ENCODE measurements around the gene TJAP1. TPM values are rescaled to one million over a fixed set of nuclear protein-coding genes. Genes with fewer than 3 reads are reported as not detected.

Gene TJAP1
- total and polyA plus RNA-seq, 2 of the 8 experiments (the other 6 are each of a cell fraction or from before 2014, with no cell fraction given), result 30.7 to 40.4 TPM

DNA sequence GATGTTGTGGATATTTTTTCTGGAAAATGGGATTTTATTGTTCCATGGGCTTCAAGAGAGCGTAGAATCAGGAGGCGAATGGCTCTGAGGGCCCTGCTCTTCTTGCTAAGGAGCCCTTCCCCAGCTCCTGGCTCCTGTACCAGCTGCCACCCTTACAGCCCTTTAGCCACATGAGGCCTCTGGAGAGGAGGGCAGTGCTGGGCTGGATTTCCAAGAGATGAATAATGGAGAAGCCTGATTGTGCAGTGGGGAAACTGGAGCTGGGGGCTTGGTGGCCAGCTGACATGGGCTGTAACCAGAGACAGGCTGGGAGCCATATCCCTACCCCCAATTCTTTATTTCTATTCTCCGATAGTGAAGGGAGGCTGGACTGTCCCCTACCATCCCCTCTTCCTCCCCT is 23.6 kb downstream of the TJAP1 start:
- H3K4me1 ChIP-seq (replicated peaks in 1 of 4; ENCODE audit: control insufficient read depth in 3 of 4, insufficient read depth in 4 of 4, low read length in 3 of 4), result peaks cover 0 to 5% (median 4%) of the 10 kb centered on the region in 4 experiments; a peak in 5 of 7 replicates
- no peak overlapping the region for H2AFZ ChIP-seq (ENCODE audit: low read length)
- no peak overlapping the region for H3K4me3 ChIP-seq (ENCODE audit: extremely low read depth in 1 of 4, insufficient read depth in 2 of 4, low read depth in 3 of 4, low read length in 4 of 4)
- H2AK5ac ChIP-seq (ENCODE audit: low read depth, low read length), result no peak overlapping the region
- no peak for FAIRE-seq
- H4K91ac ChIP-seq (replicated peaks; ENCODE audit: insufficient read length, low read length), result no peak overlapping the region
- no peak overlapping the region for H2BK20ac ChIP-seq (ENCODE audit: low read length)
- peaks cover 19 to 50% (median 40%) of the 10 kb centered on the region in 4 experiments; a peak in 7 of 8 replicates for H3K36me3 ChIP-seq (ENCODE audit: control insufficient read depth in 2 of 4, insufficient read depth in 4 of 4, low read length in 3 of 4)
- H3K9me3 ChIP-seq (ENCODE audit: insufficient read depth in 2 of 2, low read depth in 1 of 2, low read length in 1 of 2), result no peaks in the 10 kb centered on the region
- no peak overlapping the region for H2BK12ac ChIP-seq (ENCODE audit: low read depth, low read length)
- H4K5ac ChIP-seq (ENCODE audit: insufficient read length, low read depth, low read length), result no peak overlapping the region
- H3K9ac ChIP-seq (replicated peaks in 1 of 4; ENCODE audit: extremely low read depth in 1 of 4, low read depth in 3 of 4, low read length in 3 of 4), result no peak overlapping the region
- no peak overlapping the region for H3K56ac ChIP-seq (replicated peaks; ENCODE audit: insufficient read length, low read depth, low read length)
- CTCF ChIA-PET (ENCODE audit: partially characterized antibody), result interaction anchor here (0.7 to 31.7 kb wide), 8 partner anchors 9 to 193 kb away, joined by 3 to 536 read pairs (median 3); partner anchors contain the start of genes CRIP3, DLK2, LRRC73 and TJAP1
- no peak overlapping the region for H3K14ac ChIP-seq (ENCODE audit: insufficient read length)
- 86% methylated on average over 3 of the region's 3 CpGs; no CpG with 5 or more reads in 1 of the 2 experiments for WGBS, 2 experiments (ENCODE audit: extremely low coverage in 1 of 2, insufficient coverage in 1 of 2, insufficient read length in 1 of 2, insufficient replicate concordance in 2 of 2, low coverage in 1 of 2, low lambda C conversion rate in 2 of 2, missing lambda C conversion rate in 1 of 2)
- no peak overlapping the region for H2BK15ac ChIP-seq (ENCODE audit: low read length)
- no peak overlapping the region for H2BK5ac ChIP-seq (ENCODE audit: low read depth, low read length)
- H3K27ac ChIP-seq (ENCODE audit: low read depth, low read length), result no peak overlapping the region
- H3K4ac ChIP-seq (replicated peaks; ENCODE audit: insufficient read length, low read depth, low read length), result no peak overlapping the region
- no peak overlapping the region for H4K8ac ChIP-seq (ENCODE audit: extremely low read depth, insufficient read depth, low read length)
- H3K4me2 ChIP-seq (ENCODE audit: insufficient read depth in 1 of 2, low read depth in 2 of 2, low read length in 2 of 2), result no peak overlapping the region
- H4K20me1 ChIP-seq (replicated peaks in 1 of 2; ENCODE audit: control insufficient read depth in 1 of 2, insufficient read depth in 2 of 2, low read length in 2 of 2), result peaks cover 0 to 6% of the 10 kb centered on the region in 2 experiments
- H3K18ac ChIP-seq (ENCODE audit: extremely low read depth, low read length), result no peak overlapping the region
- DNase-seq (ENCODE audit: low read depth in 1 of 2, low spot score in 2 of 2), result no peak
- H3K79me2 ChIP-seq (ENCODE audit: control insufficient read depth in 1 of 2, insufficient read depth in 2 of 2, low read length in 2 of 2), result no peaks in the 10 kb centered on the region
- H3K23ac ChIP-seq (ENCODE audit: insufficient read length), result no peak overlapping the region
- H2BK120ac ChIP-seq (replicated peaks; ENCODE audit: low read depth, low read length), result no peak overlapping the region
- H3K79me1 ChIP-seq (ENCODE audit: low read depth, low read length), result no peaks in the 10 kb centered on the region
- POLR2A ChIA-PET (ENCODE audit: partially characterized antibody), result interaction anchor here (0.8 to 12.6 kb wide), 5 partner anchors 9 to 254 kb away, joined by 3 to 147 read pairs (median 3); partner anchors contain the start of genes LRRC73, POLR1C and YIPF3
- TF ChIP-seq YY1 (IDR thresholded peaks at IDR 0.05; ENCODE audit: low read depth, low read length) (no peak), RBBP5 (IDR thresholded peaks at IDR 0.05; ENCODE audit: borderline replicate concordance, low read depth, low read length) (no peak), HDAC6 (IDR thresholded peaks at IDR 0.05; ENCODE audit: low read depth, low read length) (no peak), CREB1 (IDR thresholded peaks at IDR 0.05) (no peak), TAF1 (IDR thresholded peaks at IDR 0.05; ENCODE audit: low read depth, low read length) (no peak), KDM4A (IDR thresholded peaks at IDR 0.05; ENCODE audit: low read depth, low read length, severe bottlenecking) (no peak), EP300 (IDR thresholded peaks at IDR 0.05; ENCODE audit: borderline replicate concordance in 1 of 2, low read depth in 2 of 2, low read length in 2 of 2) (no peak)
- TF ChIP-seq, protein P1, sequence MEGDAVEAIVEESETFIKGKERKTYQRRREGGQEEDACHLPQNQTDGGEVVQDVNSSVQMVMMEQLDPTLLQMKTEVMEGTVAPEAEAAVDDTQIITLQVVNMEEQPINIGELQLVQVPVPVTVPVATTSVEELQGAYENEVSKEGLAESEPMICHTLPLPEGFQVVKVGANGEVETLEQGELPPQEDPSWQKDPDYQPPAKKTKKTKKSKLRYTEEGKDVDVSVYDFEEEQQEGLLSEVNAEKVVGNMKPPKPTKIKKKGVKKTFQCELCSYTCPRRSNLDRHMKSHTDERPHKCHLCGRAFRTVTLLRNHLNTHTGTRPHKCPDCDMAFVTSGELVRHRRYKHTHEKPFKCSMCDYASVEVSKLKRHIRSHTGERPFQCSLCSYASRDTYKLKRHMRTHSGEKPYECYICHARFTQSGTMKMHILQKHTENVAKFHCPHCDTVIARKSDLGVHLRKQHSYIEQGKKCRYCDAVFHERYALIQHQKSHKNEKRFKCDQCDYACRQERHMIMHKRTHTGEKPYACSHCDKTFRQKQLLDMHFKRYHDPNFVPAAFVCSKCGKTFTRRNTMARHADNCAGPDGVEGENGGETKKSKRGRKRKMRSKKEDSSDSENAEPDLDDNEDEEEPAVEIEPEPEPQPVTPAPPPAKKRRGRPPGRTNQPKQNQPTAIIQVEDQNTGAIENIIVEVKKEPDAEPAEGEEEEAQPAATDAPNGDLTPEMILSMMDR (IDR thresholded peaks at IDR 0.05; ENCODE audit: control extremely low read depth in 1 of 3, insufficient read depth in 1 of 3, low read depth in 1 of 3, low read length in 3 of 3), result no peak
- no peaks in the 10 kb centered on the region for H3K23me2 ChIP-seq (ENCODE audit: low read depth, low read length)
- H3K27me3 ChIP-seq (replicated peaks in 1 of 4; ENCODE audit: control insufficient read depth in 3 of 4, extremely low read depth in 1 of 4, insufficient read depth in 3 of 4, low read length in 3 of 4), result no peaks in the 10 kb centered on the region

Measured in H1 (cell line).